Activated T-cell treated with anti-CD3 and anti-CD28 coated beads for 1 hour (primary cell): Measurements from ENCODE around the gene HECTD4.
"Not testable (repeated sequence)": the region's sequence is repeated elsewhere in the genome, so short reads cannot be mapped to it uniquely, and the experiment has no call there.

Experiments used
- DNase-seq: peaks from one replicate; pipeline ENCODE4 v3.0.0-alpha.2; 2020; ENCODE audit warnings: low read depth

The HECTD4 gene

GRCh38 chr12:112116232-112117060 is 265.8 kb downstream of the HECTD4 start:
- DNase-seq, result no peak

- DNase-seq, result no peak
Observed at GRCh38 chr12:112115259-112116045, 266.8 kb downstream of the HECTD4 start.

GRCh38 chr12:112112409-112113133 is 269.7 kb downstream of the HECTD4 start:
- no peak for DNase-seq

GRCh38 chr12:112111931-112112330 is 270.3 kb downstream of the HECTD4 start:
- no peak for DNase-seq

- not testable (repeated sequence) for DNase-seq
Observed at GRCh38 chr12:112110787-112111662, 271.2 kb downstream of the HECTD4 start.
